Heart right ventricle (tissue), 16 donors: ENCODE data around the gene STK35. TPM values are rescaled to one million over a fixed set of nuclear protein-coding genes. Genes with fewer than 3 reads are reported as not detected.

Experiments
- ATAC-seq, 8 donors: fragments of 200-7000 bp; cut with Tn5 transposase; one replicate each; pipeline ENCODE4 v1.9.1; 2020; ENCODE audit warnings: mild to moderate bottlenecking in 8 of 8, moderate library complexity in 8 of 8, moderate number of reproducible peaks in 1 of 8
- DNase-seq, 2 donors: peaks; one replicate each; pipeline ENCODE4 v3.0.0-alpha.2; 2020
- H3K27ac ChIP-seq, 10 donors: fragments of 200-600 bp; sonication (generic) in 2 of 10; one replicate each; pipeline versions ENCODE4 v1.5.0 to v1.8.0; 2020 to 2022; ENCODE audit warnings: mild to moderate bottlenecking in 3 of 10
- H3K27me3 ChIP-seq, 7 donors: fragments of 200-600 bp; one replicate each; pipeline ENCODE4 v1.8.0; 2021 to 2022; ENCODE audit warnings: mild to moderate bottlenecking in 2 of 7
- H3K36me3 ChIP-seq, 9 donors: fragments of 200-600 bp; sonication (generic) in 1 of 9; one replicate each; pipeline versions ENCODE4 v1.5.0 to v1.8.0; 2020 to 2022; ENCODE audit warnings: mild to moderate bottlenecking in 2 of 9
- H3K4me1 ChIP-seq, 9 donors: fragments of 200-600 bp; sonication (generic) in 1 of 9; one replicate each; pipeline versions ENCODE4 v1.5.0 to v1.8.0; 2020 to 2022; ENCODE audit warnings: mild to moderate bottlenecking in 4 of 9
- H3K4me3 ChIP-seq, 10 donors: fragments of 200-600 bp; sonication (generic) in 2 of 10; one replicate each; pipeline versions ENCODE4 v1.5.0 to v1.8.0; 2020 to 2022; ENCODE audit warnings: mild to moderate bottlenecking in 7 of 10, moderate library complexity in 2 of 10
- H3K9me3 ChIP-seq, 11 donors: fragments of 200-600 bp in 10 of 11; sonication (generic) in 2 of 11; one replicate each; pipeline versions ENCODE4 v1.5.0 to v1.8.0; 2013 to 2022; ENCODE audit warnings: mild to moderate bottlenecking in 2 of 11, control low read depth in 1 of 11, moderate library complexity in 1 of 11
- CTCF ChIP-seq, 9 donors: fragments of 200-600 bp; sonication (generic) in 2 of 9; IDR thresholded peaks; one replicate each; pipeline versions ENCODE4 v1.5.0 to v1.8.0; 2021 to 2022; ENCODE audit warnings: antibody characterized with exemption in 9 of 9, mild to moderate bottlenecking in 5 of 9, moderate library complexity in 1 of 9
- WGBS, 2 donors: extraction: QIAGEN DNeasy Blood & Tissue Kit; methylation state at CpG; one replicate each; pipeline ENCODE4 v1.1.7; 2013; ENCODE audit warnings: inconsistent platforms in 1 of 2; 5-methylcytosine and 5-hydroxymethylcytosine counted together
- intact Hi-C, 10 donors: fragments of 100-400 bp; cut with DNase I; formaldehyde crosslinking; loops; one replicate each; pipeline versions ENCODE4 v1.11.1 to v1.14.2; 2022
- polyA plus RNA-seq, 2 donors: library from polyadenylated mRNA; stranded (reverse); fragments of 200-250 nt; gene quantifications; one replicate each; pipeline ENCODE4 v1.2.3, GENCODE V29; 2013
- total RNA-seq, 10 donors: library from RNA; stranded (reverse); fragmentation: NEBNext Ultra II Directional in 3 of 10; extraction: Animal tissue kit (Norgen Biotek cat#: 25700) in 3 of 10; gene quantifications; one replicate each; pipeline versions ENCODE4 v1.2.1 to v1.2.4, GENCODE V29; 2021 to 2023
- donor health status: Arrhythmogenic right ventricular cardiomyopathy.
- donor health status: ischemic (EF 13 %, LVEDD 7.1; RV severe dilation, severe dysfunction).
- donor health status: healthy with polysubstance abuse.
- donor health status: DM: no; HTN: yes; CAD: no.
- donor health status: DM: no; HTN: no; CAD: no.
- donor health status: ischemic (EF 25% LVEDD 6.9; RV normal size, moderate dysfunction).
- donor health status: ischemic (EF 25% LVEDD 5.7; RV mildly dilated, moderate dysfunction).
- donor health status: healthy.
- donor health status: DM: yes; HTN: yes; CAD: no.
- donor health status: Ischemic cardiomyopathy.
- donor health status: ischemic (EF 35%, LVEDD 5.7; RV mildly dilated, moderate dysfunction).
- donor health status: nonischemic (EF 11% LVEDD 7.7; RV severe dilation, severe dysfunction).
- donor health status: DM: yes; HTN: yes; CAD: no.
- donor health status: PGD.
- donor health status: ischemic (EF 29% LVEDD 5.4; RV normal size, mild dysfunction).
- donor health status: nonischemic (EF 23%, LVEDD 6.1; RV moderate dilation, normal function).

Gene STK35
- total and polyA plus RNA-seq, 12 donors: 5.4 to 17.2 (median 12.6) TPM

GRCh38 chr20:2135013-2135412 is 33.4 kb downstream of the STK35 start:
- 52 to 56% methylated on average over 4 of the region's 4 CpGs for WGBS, 2 donors
- peak overlapping the region in 6 of 10 donors; percentile 10 to 55 (median 24) for H3K27ac ChIP-seq
- no peaks in the 10 kb centered on the region for H3K36me3 ChIP-seq
- no peaks in the 10 kb centered on the region for H3K27me3 ChIP-seq
- no peak for TF ChIP-seq CTCF (IDR thresholded peaks at IDR 0.05)
- H3K4me3 ChIP-seq: no peak overlapping the region
- intact Hi-C loops: no loop called here
- ATAC-seq (no peak), DNase-seq (no peak)
- peaks cover 29 to 99% (median 89%) of the 10 kb centered on the region in 9 donors for H3K4me1 ChIP-seq
- no peaks in the 10 kb centered on the region for H3K9me3 ChIP-seq

- DNase-seq: no peak
- Histone ChIP-seq H3K4me1 (peaks cover 37 to 99% (median 89%) of the 10 kb centered on the region in 9 donors), H3K36me3 (no peaks in the 10 kb centered on the region), H3K27ac (peak overlapping the region in 6 of 10 donors; percentile 2 to 58 (median 32)), H3K9me3 (no peaks in the 10 kb centered on the region), H3K27me3 (no peaks in the 10 kb centered on the region), H3K4me3 (no peak overlapping the region)
- 41 to 56% methylated on average over 4 of the region's 4 CpGs for WGBS, 2 donors
- intact Hi-C loops: no loop called here
- ATAC-seq: no peak
- no peak for TF ChIP-seq CTCF (IDR thresholded peaks at IDR 0.05)
These were observed 34.6 kb downstream of the STK35 start for GRCh38 chr20:2136275-2136674.

GRCh38 chr20:2137552-2138201 is 36.0 kb downstream of the STK35 start:
- H3K4me3 ChIP-seq: no peak overlapping the region
- no peak for TF ChIP-seq CTCF (IDR thresholded peaks at IDR 0.05)
- H3K4me1 ChIP-seq: peaks cover 43 to 99% (median 88%) of the 10 kb centered on the region in 9 donors
- 83 to 84% methylated on average over 11 of the region's 11 CpGs for WGBS, 2 donors
- no peaks in the 10 kb centered on the region for H3K27me3 ChIP-seq
- H3K36me3 ChIP-seq: no peaks in the 10 kb centered on the region
- DNase-seq (no peak), ATAC-seq (no peak)
- peak overlapping the region in 4 of 10 donors; percentile 25 to 88 (median 42) for H3K27ac ChIP-seq
- no peaks in the 10 kb centered on the region for H3K9me3 ChIP-seq
- intact Hi-C loops: no loop called here

GRCh38 chr20:2138396-2138795 is 36.8 kb downstream of the STK35 start:
- no peak for TF ChIP-seq CTCF (IDR thresholded peaks at IDR 0.05)
- peaks cover 41 to 99% (median 88%) of the 10 kb centered on the region in 9 donors for H3K4me1 ChIP-seq
- H3K27me3 ChIP-seq: no peaks in the 10 kb centered on the region
- H3K36me3 ChIP-seq: peaks cover 0 to under 1% (median 0%) of the 10 kb centered on the region in 9 donors
- DNase-seq (no peak), ATAC-seq (no peak)
- no peaks in the 10 kb centered on the region for H3K9me3 ChIP-seq
- H3K4me3 ChIP-seq: no peak overlapping the region
- WGBS, 2 donors: 88 to 92% methylated on average over 2 of the region's 2 CpGs
- peak overlapping the region in 5 of 10 donors; percentile 25 to 88 (median 77) for H3K27ac ChIP-seq
- intact Hi-C loops: no loop called here
